A549 (cell line): Measurements from ENCODE around the gene ZDHHC18. TPM values are rescaled to one million over a fixed set of nuclear protein-coding genes. Genes with fewer than 3 reads are reported as not detected.
"Not testable (repeated sequence)": the region's sequence is repeated elsewhere in the genome, so short reads cannot be mapped to it uniquely, and the experiment has no call there.

Experiments used
- ATAC-seq, 2 experiments: fragments of 200-7000 bp in 1 of 2; fragments of >200 bp in 1 of 2; cut with Nextera tagmentation in 1 of 2; cut with Tn5 transposase in 1 of 2; 3 replicates each; pipeline versions ENCODE4 v1.8.0 to v1.9.1; 2018 to 2020; ENCODE audit warnings: mild to moderate bottlenecking in 1 of 2, moderate library complexity in 1 of 2
- CTCF ChIA-PET: fragments of 300-600 bp; sonication (Branson Sonifier 250); formaldehyde crosslinking; extraction: SDS; loops from one replicate; lab custom pipeline; 2021; ENCODE audit warnings: antibody characterized with exemption, inconsistent platforms; lab: Yijun Ruan, JAX
- POLR2A ChIA-PET: fragments of 350-600 bp; formaldehyde crosslinking; extraction: SDS; loops from one replicate; lab custom pipeline; 2021; ENCODE audit warnings: antibody characterized with exemption, inconsistent platforms; lab: Yijun Ruan, JAX
- DNase-seq, 2 experiments: peaks; one replicate each; pipeline versions ENCODE4 v3.0.0 to v3.0.0-alpha.2; 2011 to 2016; ENCODE audit warnings: low read depth in 1 of 2, low spot score in 1 of 2
- FAIRE-seq: peaks from 2 replicates; lab custom pipeline; 2011; peaks lifted over from hg19 to GRCh38; lab: Jason Lieb, UNC
- H3K27ac ChIP-seq, 2 experiments: fragments of >200 bp; sonication (Bioruptor Twin); formaldehyde crosslinking; 3 replicates each; pipeline ENCODE4 v1.5.1; 2016 to 2017
- H3K4me1 ChIP-seq: fragments of >200 bp; sonication (Bioruptor Twin); formaldehyde crosslinking; 3 replicates; pipeline ENCODE4 v1.6.1; 2016
- H3K4me2 ChIP-seq: fragments of >200 bp; sonication (Bioruptor Twin); formaldehyde crosslinking; 3 replicates; pipeline ENCODE4 v1.6.1; 2016
- H3K4me3 ChIP-seq: fragments of >200 bp; sonication (Bioruptor Twin); formaldehyde crosslinking; 3 replicates; pipeline ENCODE4 v1.5.1; 2016
- H3K9me3 ChIP-seq: fragments of >200 bp; sonication (Bioruptor Twin); formaldehyde crosslinking; 3 replicates; pipeline ENCODE4 v1.6.1; 2016
- ATOH8 ChIP-seq: fragments of 250-450 bp; sonication (Bioruptor Pico); IDR thresholded peaks from 2 replicates; pipeline ENCODE4 v1.5.0; 2020; ENCODE audit warnings: low read depth, mild to moderate bottlenecking, moderate library complexity
- BCL3 ChIP-seq: fragments of >200 bp; sonication (Bioruptor Twin); formaldehyde crosslinking; IDR thresholded peaks from 3 replicates; pipeline ENCODE4 v1.6.1; 2016
- CBX2 ChIP-seq: fragments of 200-600 bp; sonication (generic); IDR thresholded peaks from 2 replicates; pipeline ENCODE4 v1.6.1; 2016; ENCODE audit warnings: low read depth, mild to moderate bottlenecking, borderline replicate concordance
- CEBPB ChIP-seq, 2 experiments: fragments of >200 bp in 1 of 2; sonication (Bioruptor Twin) in 1 of 2; formaldehyde crosslinking in 1 of 2; IDR thresholded peaks; 2 replicates each; pipeline ENCODE4 v1.6.1; 2012 to 2016
- E2F6 ChIP-seq: IDR thresholded peaks from 2 replicates; pipeline ENCODE4 v1.6.1; 2012; ENCODE audit warnings: low read depth, borderline replicate concordance
- EHMT2 ChIP-seq: fragments of 200-600 bp; sonication (generic); IDR thresholded peaks from 2 replicates; pipeline ENCODE4 v1.6.1; 2016; ENCODE audit warnings: antibody characterized with exemption, low read depth, mild to moderate bottlenecking, moderate library complexity
- EP300 ChIP-seq, 2 experiments: fragments of >200 bp; sonication (Bioruptor Twin); formaldehyde crosslinking; IDR thresholded peaks; 2 replicates in 1 of 2; 3 replicates in 1 of 2; pipeline ENCODE4 v1.6.1; 2016 to 2017
- HES2 ChIP-seq: fragments of >200 bp; sonication (Bioruptor Twin); formaldehyde crosslinking; IDR thresholded peaks from 2 replicates; pipeline ENCODE4 v1.6.1; 2016
- JUN ChIP-seq, 2 experiments: fragments of >200 bp; sonication (Bioruptor Twin); formaldehyde crosslinking; IDR thresholded peaks; 2 replicates in 1 of 2; 3 replicates in 1 of 2; pipeline ENCODE4 v1.6.1; 2016 to 2017
- MAX ChIP-seq: IDR thresholded peaks from 2 replicates; pipeline ENCODE4 v1.6.1; 2012
- PHF8 ChIP-seq: fragments of 200-600 bp; sonication (generic); IDR thresholded peaks from 2 replicates; pipeline ENCODE4 v1.6.1; 2016; ENCODE audit warnings: low read depth, mild to moderate bottlenecking, antibody characterized with exemption, moderate library complexity, borderline replicate concordance
- POLR2A ChIP-seq: IDR thresholded peaks from 2 replicates; pipeline ENCODE4 v1.6.1; 2012; ENCODE audit warnings: mild to moderate bottlenecking, low read length
- USF2 ChIP-seq: fragments of 450-650 bp; IDR thresholded peaks from 2 replicates; pipeline ENCODE4 v1.6.1; 2014; ENCODE audit warnings: antibody characterized with exemption
- ZC3H11A ChIP-seq: fragments of 450-650 bp; IDR thresholded peaks from 2 replicates; pipeline ENCODE4 v1.6.1; 2014; ENCODE audit warnings: antibody characterized with exemption, mild to moderate bottlenecking
- WGBS: methylation state at CpG from one replicate; pipeline ENCODE4 v1.1.6; 2017; ENCODE audit errors: missing lambda C conversion rate; 5-methylcytosine and 5-hydroxymethylcytosine counted together
- polyA plus RNA-seq, 4 experiments: library from polyadenylated mRNA; depleted of rRNA in 3 of 4; stranded (reverse); fragments of >200 nt; fragmentation: RNase III in 1 of 4; extraction: RNeasy Plus Mini Kit Qiagen cat#74134 plus additional on column Dnase treatment in 1 of 4; gene quantifications; 2 replicates in 3 of 4; 3 replicates in 1 of 4; pipeline ENCODE4 v1.2.3, GENCODE V29; 2011 to 2017

The ZDHHC18 gene
- polyA plus RNA-seq, 2 of the 4 experiments (the other 2 are of a cell fraction): 16.2 to 20.0 TPM

- H3K4me3 ChIP-seq: peak overlapping the region; percentile 66
- peak; percentile 1 to 4; a peak in 4 of 6 replicates for ATAC-seq
- peaks cover 30% of the 10 kb centered on the region for H3K4me1 ChIP-seq
- WGBS: 0% methylated on average over 4 of the region's 20 CpGs
- no peak for DNase-seq
- peak overlapping the region; percentile 100 for H3K4me2 ChIP-seq
- peak overlapping the region; percentile 90 to 99 for H3K27ac ChIP-seq
- TF ChIP-seq E2F6 (0 out of 2 replicates have a peak, but pooled peaks have one; percentile 6), EHMT2 (no peak), CBX2 (no peak)
- TF ChIP-seq, all 56 proteins: peak for 1
- ChIA-PET CTCF (interaction anchor here (0.8 to 7.2 kb wide), 6 partner anchors 14 to 261 kb away, joined by 3 to 57 read pairs (median 13); no protein-coding TSS in a partner anchor), POLR2A (interaction anchor here (0.6 to 1.4 kb wide), 2 partner anchors 15 to 130 kb away, joined by 5 read pairs; partner anchors contain the start of gene TRNP1)
- FAIRE-seq: no peak
- no peaks in the 10 kb centered on the region for H3K9me3 ChIP-seq
Observed at GRCh38 chr1:26863685-26864077, 37.2 kb downstream of the ZDHHC18 start.

- CTCF ChIA-PET: interaction anchor here (1.0 to 6.3 kb wide), 10 partner anchors 8 to 263 kb away, joined by 3 to 36 read pairs (median 6); partner anchors contain the start of gene ZDHHC18
- peak; percentile 65 to 96 for DNase-seq
- no peak for FAIRE-seq
- H3K9me3 ChIP-seq: no peaks in the 10 kb centered on the region
- peak overlapping the region; percentile 66 for H3K4me3 ChIP-seq
- ATAC-seq: peak; percentile 76 to 89
- peak overlapping the region; percentile 100 for H3K4me2 ChIP-seq
- H3K4me1 ChIP-seq: peaks cover 30% of the 10 kb centered on the region
- peak overlapping the region; percentile 99 to 100 for H3K27ac ChIP-seq
- TF ChIP-seq PHF8 (no peak), HES2 (no peak), EP300 (IDR thresholded peaks at IDR 0.05) (no peak), ZC3H11A (no peak), E2F6 (peak; percentile 80; the same call in 1 of the 2 replicates), MAX (peak; percentile 74; the same call in 1 of the 2 replicates), USF2 (no peak), BCL3 (peak; percentile 45; the same call in 1 of the 3 replicates), ATOH8 (CRISPR knock-in tag) (no peak), CEBPB (IDR thresholded peaks at IDR 0.05) (no peak), POLR2A (peak; percentile 98), JUN (IDR thresholded peaks at IDR 0.05) (peak; percentile 32 to 70; a peak in 3 of 5 replicates)
- TF ChIP-seq, all 56 proteins: peak for 5
- 2% methylated on average over 27 of the region's 75 CpGs for WGBS
- POLR2A ChIA-PET: interaction anchor here (0.5 to 2.3 kb wide), 9 partner anchors 15 to 159 kb away, joined by 3 to 18 read pairs (median 4); partner anchors contain the start of genes GPATCH3, GPN2, PIGV and ZDHHC18
Observed at GRCh38 chr1:26864610-26865480, 38.4 kb downstream of the ZDHHC18 start.

GRCh38 chr1:26873097-26873496 lies 46.6 kb downstream of the ZDHHC18 start:
- DNase-seq: not testable (repeated sequence)

More at GRCh38 chr1:26873097-26873496, 46.6 kb downstream of the ZDHHC18 start:
- not testable (repeated sequence) for H3K4me2 ChIP-seq, H3K27ac ChIP-seq, H3K4me3 ChIP-seq, ATAC-seq, H3K9me3 ChIP-seq, H3K4me1 ChIP-seq, FAIRE-seq
- POLR2A ChIA-PET: interaction anchor here (0.7 kb wide), 1 partner anchor 28 kb away, joined by 3 read pairs; no protein-coding TSS in a partner anchor
- 77% methylated on average over 2 of the region's 2 CpGs for WGBS
- CTCF ChIA-PET: interaction anchor here (0.6 to 10.7 kb wide), 9 partner anchors 15 to 456 kb away, joined by 3 to 69 read pairs (median 5); no protein-coding TSS in a partner anchor
